NCI-H2107 treated with DMSO at 0.1 percent for 48 hours (cell line): ENCODE results near the gene CD6.
A peak's percentile ranks its signal among the peaks of the same experiment; 100 is the strongest.

Source experiments
- DNase-seq: peaks from one replicate; lab custom pipeline; 2025; ENCODE audit not compliant: unreplicated experiment; lab: John Stamatoyannopoulos, UW

CD6 gene

DNA sequence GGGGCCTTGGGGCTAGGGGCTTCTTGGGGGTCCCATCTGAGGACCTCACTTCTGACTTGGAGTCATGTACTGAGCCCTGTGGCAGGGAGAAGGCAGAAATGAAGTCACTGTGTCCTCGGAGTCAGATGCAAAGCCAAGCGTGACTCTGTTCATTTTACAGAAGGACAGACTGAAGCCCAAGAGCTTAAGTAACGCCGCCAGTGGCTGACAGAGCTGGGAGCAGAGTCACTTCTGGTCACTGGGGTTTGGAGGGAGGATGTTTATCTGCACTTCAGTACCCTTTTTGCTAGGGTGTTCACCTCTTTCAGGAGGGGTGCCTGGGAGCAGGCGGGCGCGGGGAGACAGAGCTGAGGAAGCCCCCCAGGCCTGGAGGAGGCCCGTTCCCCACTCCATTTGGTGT is 10.7 kb downstream of the CD6 start:
- DNase-seq = no peak

DNA sequence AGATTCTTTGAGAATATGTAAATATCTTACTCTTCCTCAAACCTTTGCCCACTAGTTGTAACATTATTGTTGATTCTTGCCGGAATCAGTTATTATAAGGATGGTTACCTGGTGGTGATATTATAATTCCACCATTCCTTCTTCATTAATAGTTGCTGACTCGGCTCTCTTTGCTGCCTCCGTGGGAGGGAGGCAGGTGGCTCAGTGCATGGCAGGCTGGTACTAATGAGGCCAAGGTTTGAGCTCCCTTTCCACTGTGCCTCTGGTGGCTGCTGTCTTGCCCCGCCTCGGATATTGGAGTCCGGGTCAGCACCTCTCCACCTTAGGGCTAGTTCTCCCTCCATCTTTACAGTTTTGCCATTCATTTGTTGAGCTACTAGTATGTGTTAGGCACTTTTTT is 12.7 kb downstream of the CD6 start:
- DNase-seq = no peak

DNA sequence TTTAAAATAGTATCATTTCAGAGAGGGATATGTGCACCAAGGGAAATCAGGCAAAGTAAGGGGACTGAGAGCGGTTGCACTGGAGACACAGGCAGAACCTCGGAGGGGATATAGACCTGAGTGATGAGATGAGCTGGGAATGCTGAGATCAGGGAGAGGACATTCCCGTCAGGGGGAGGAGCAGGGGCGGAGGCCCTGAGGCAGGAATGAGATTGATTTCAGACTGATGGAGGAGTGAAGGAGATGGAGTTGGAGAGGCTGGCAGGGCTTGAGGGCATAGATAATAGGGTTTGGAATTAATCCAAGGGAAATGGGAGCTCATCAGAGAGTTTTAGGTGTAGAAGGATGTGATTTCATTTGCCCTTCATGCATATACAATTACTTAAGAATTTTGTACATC is 13.2 kb downstream of the CD6 start:
- no peak for DNase-seq

DNA sequence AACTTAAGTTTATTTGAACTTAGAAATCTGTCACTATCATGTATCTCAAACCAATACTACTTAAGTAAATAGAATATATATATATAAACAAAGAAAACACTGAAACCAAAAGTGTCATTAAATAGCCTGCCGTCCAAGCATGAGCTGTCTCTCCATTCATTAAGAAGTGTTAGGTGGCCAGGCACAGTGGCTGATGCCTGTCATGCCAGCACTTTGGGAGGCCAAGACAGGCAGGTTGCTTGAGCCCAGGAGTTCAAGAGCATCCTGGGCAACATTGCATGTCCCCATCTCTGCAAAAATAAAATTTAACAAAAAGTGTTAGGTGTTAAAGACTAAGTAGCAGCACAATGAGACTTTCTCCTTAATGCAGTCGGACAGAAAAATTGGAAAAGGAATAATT is 14.0 kb downstream of the CD6 start:
- DNase-seq = no peak

DNA sequence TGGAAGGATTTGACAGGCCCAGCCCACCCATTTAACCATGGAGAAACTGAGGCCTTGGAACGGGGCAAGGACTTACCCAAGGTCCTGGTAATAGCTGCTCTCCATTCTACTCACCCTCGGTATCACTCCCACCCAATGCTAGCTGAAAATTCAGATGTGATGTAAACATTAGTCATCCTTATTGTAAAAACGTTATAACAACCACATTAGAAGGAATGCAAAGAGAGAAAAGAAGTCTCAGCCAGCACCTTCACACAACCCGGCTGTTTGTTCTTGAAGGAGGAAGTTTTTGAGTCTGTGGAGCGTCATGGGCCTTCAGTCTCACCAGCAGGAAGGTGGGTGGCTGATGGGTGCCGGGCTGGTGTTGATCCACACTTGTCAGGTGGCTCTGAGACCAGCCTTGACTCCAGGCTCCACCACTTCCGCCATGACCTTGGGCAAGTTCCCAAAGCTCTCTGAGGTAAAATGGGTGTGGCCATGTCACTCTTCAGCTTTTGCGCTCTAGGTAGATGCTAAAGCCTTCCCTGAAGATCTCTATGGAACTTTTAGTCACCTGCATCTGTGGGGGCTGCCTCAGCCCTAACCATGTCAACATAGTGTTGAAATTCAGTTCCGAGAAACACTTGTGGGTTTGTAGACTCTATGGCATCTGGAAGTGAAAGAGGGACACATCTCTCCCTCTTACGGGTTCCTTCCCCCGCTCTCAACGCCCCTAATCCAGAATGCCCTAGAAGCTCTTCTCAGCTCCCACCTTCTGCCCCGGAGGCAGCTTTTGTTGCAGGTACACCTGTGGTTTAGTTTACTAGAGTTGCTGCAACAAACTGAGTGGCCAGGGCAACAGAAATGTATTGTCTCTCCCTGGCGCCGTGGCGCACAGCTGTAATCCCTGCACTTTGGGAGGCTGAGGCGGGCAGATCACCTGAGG is 14.8 kb downstream of the CD6 start:
- no peak for DNase-seq

DNA sequence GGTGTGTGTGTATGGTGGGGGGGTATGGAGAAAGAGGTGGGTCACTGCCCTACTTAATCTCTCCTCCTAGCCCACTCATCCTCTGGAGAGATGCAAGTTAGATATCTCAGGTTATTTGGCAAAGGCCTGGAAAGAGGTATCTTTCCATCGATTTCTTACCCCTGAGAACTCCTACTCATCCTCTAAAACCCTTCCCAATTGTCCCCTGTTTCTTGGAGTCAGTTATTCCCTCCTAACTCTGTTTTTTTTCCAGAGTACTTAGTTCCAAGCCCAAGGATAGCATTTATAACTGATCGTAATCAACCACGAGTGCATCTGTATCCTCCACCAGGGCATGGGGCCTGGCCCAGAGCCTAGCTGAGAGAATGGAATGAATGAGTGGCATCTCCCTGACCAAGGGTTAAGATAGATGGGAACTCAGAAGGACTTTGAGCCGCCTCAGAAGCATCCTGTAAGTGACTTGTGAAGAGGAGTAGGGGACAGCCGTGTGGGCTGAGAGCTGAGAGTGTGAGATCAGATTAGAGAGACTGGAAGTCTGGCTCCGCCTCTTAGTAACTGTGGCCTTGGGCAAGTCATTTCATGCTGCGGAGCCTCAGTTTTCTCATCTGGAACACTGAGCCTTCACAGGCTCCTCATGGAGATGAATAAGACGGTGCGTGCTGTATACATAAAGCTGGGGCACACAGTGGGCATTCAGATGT is 16.2 kb downstream of the CD6 start:
- no peak for DNase-seq

DNA sequence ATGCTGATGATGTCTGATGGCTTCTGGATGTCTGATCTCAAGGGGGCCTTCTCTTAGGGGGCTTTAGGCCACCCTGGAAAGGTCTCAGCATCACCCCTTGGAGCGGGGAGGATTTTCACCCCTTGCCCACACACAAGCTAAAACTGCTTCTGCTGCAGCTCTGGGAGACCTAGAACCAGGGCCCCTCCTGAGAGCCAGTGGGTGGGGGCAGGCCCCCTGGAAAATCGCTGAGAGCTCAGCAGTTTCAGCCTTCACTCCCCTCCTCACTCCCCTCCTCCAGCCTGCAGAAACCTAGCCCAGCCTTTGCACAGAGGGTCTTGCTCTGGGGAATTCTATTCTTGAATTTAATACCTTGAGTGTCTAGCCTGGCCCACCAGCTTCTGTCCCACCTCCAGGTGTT is 17.2 kb downstream of the CD6 start:
- no peak for DNase-seq

DNA sequence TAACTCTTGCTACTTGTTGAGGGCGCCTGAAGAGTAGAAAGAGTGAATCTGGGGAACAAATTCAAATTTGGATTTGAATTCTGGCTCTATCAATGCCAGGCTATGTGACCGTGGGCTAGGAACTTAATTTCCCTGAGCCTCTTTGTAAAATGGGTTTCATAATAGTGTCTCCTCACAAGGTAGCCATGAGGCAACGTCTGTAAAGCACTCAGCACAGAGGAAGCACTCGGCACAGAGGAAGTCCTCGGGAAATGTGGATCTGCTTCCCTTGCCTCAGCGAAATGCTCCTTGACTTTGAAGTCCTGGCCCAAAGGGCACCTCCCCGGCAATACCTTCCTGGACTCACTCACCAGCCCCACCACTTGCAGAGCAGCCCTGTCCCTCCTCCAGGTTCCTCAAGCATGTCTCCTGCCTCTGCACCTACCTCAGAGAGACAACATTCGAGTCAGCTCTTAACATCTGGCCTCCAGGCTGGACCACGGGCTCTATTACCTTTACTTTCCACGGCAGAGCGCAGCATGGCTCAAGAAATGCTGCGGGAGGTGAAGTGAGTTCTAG is 17.7 kb downstream of the CD6 start:
- DNase-seq = no peak

DNA sequence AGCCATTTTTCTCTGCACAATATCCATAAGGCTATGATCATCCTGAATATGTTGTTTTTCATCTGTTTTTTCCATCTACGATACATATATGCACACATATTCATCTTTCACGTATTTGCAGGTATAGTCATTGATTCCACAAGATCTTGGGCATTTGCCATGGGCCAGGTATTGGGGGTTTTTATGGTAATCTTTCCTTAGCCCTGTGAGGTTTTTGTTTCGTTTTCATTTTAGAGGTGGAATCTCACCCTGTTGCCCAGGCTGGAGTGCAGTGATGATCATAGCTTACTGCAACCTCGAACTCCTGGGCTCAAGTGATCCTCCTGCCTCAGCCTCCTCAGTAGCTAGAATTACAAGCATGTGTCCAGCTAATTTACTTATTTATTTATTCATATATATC is 20.0 kb downstream of the CD6 start:
- no peak for DNase-seq

DNA sequence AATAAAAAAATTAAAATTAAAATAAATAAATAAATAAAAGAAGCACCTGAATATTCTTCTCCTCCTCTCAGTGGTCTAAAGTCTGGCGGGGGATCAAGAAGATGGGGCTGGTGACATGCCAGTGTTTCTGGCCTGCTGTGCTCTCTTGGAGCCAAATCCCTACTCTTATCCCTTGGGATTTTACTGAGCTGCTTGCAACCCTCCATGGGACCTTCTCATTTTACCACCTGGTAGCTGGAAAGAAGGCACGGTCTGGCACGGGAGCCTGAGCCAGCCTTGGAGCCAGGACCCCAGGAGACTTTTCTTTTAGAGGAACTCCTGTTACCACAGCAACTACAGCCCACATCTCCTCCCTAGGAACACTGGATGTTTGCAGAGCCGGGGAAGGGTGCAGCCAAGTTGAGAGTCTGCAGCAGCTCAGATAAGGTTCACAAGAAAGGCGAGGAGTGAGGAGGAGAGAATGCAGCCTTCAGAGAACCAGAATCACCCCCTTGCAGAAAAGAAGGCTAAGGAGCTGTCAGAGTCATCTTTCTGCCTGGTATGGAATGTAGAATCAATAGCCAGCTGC is 21.4 kb downstream of the CD6 start:
- DNase-seq = peak; percentile 76

DNA sequence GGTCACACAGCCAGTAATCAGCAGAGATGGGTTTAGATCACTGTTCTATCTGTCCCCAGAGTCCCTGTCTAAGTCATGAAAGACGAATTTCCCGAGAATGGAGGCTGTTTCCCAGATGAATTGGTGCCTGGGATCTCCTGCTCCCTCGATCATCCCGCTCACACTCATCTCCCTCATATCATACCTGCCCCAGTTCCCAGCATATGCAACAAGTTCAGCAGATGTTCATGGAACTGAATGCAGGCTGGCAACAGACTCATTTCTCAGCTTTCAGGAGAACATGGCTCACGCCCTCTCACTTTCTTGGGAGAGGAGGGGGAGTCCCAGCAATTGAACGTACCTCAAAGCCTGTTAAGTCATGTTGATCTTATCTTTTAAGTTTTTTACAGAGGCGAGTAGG is 22.1 kb downstream of the CD6 start:
- no peak for DNase-seq

DNA sequence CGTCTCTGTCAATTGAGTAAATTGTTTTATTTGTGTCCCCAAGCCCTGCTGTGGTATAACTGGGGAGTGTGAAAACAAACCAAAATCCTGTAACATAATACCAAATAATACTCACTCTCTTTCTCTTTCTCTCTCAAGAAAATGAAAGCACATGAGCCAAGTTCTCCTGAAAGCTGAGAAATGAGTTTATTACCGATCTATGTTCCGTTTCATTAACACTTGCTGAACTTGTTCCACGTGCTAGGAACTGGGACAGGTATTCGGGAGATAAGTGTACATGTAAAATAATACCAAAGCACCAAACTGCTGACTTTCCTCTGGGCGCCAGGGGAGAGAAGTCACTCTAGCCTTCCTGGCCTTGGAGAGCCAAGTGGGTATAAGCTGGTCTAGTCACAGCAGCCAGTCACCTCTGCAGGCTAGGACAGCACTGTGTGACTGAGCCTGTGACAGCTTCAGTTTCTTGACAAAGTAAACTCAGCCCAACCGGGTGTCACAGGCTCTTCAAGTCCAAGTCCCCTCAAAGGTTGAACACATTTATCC is 23.1 kb downstream of the CD6 start:
- DNase-seq = peak; percentile 34

DNA sequence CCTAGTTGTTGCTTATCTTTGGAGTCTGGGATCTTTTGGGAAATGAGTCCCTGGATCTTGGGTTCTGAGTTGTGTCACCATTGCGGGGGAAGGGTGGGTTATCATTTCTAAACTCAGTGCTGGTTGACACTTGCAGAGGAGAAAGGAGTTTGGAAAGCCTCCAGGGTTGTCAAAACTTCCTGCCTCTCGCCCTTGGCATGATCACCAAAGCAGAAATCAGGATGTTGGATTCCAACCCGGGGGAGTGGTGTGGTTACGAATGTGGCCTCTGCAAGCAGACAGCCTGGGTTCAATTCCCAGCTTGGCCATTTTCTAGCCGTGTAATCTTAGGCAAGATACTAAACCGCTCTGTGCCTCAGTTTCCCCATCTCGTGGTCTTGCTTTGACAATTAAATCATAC is 24.3 kb downstream of the CD6 start:
- DNase-seq = no peak

DNA sequence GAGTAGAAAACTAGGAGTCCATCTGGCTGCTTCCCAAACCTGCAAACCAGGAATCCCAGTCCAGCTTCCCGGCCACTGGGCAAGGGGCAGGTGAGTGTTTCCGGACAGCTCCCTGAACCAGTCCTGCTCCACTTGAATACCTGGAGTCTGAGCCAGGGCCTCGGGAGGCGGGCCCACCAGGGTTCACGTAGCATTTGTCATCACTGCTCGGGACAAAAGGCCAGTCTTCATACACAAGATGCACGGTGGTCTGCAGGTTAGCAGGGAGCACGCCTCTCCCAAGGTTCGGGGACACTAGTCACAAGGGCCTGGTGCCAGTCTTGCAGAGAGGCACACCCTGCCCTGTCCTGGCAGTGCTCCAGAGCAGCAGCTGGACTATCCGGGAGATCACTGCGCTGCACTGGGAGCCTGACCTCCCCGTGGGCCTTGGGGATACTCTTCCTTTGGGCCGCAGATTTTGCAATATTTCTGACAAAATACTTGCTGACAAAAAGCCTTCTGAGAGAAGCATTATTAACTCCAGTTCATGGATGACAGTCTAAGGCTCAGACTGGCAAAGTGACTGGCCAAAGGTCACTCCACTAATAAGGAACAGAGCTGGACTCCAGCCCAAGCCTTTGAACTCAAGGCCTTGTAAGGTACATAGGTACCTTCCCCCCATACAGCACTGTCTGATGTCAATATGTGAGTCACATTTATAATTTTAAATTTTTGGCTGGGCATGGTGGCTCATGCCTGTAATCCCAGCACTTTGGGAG is 25.1 kb downstream of the CD6 start:
- no peak for DNase-seq

DNA sequence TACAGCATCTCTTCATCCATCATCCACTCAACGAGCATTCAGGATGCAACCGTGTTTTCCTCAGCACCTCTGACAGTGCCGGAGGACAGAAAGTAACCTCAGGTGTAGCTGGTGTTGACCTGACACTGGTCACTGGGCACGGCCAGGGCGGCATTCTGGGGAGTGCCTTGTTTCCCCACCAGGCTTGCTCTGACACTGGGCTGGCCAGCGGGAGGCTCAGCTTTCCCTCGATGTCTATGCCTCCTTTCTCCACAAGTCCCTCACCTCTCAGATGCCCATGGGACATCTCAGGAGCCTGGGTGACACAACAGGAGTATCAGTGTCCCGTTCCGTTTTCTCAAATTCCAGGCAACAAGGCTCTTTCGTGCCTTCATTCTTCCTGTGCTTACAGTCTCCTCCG is 28.9 kb downstream of the CD6 start:
- DNase-seq = no peak

DNA sequence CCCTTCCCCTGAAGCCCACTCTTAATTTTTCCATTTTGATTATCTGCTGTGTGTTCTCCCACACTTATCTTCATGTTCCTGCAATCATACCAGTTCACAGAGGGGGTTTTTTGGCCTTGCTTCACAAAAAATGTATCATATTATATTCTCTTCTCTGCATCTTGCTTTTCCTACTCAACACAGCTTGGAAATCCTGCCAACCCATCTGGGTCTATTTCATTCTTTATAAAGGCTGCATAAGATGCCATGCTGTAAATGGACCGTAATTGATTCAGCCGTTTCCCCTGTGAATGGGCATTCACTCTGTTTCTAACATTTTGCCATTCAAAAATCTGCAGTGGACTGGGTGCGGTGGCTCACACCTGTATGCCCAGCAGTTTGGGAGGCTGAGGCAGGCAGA is 30.5 kb downstream of the CD6 start:
- no peak for DNase-seq

DNA sequence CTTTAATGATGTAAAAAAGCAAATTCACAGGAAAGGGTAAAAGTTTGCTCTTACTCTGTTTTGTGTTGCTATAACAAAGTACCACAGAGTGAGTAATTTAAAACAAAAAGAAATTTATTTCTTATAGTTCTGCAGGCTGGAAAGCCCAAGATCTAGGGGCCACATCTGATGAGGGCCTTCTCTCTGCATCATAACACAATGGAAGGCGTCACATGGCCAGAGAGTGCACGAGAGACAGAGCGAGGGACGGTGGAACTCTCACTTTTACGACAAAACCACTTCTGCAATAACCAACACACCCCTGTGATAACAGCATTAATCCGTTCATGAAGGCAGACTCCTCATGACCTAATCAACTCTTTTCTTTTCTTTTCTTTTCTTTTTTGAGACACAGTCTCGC is 31.1 kb downstream of the CD6 start:
- no peak for DNase-seq

DNA sequence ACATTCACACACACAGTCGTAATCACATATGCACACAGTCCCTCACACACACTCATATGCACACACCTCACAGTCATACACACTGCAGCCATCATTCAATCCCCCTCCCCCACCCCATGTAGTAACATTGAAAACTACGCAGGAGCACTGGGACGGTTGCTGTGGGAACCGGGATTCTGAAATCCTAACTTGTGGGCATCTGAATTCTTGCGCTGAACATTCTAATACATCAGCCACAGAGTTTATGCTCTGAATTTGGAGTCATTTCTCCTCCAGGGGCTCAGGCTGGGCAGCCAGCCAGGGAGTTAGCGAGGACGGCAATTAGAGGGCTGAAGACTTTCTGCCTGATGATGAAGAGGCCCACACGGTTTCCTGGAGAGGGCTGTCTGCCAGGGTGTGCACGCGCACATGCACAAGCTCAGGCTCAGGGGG is 32.7 kb downstream of the CD6 start:
- peak; percentile 15 for DNase-seq

DNA sequence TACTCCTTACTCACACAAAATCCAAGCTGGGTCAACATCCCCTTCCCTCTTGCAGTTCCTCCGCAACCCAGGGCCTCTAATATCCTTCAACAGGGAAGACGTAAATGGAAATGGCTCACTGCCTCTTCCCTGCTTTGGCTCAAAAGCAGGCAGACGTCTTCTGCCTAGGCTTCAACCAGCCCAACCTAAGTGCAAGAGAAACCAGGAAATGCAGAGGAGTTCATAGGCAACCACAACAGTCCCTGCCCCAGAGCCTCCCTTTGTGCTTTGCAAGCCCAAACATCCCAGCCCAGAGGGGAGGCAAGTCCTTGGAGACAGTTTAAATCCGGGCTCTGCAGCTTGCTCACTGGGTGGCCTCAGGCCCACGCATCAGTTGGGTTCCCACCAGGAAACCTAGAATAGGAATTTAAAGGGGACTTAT is 33.3 kb downstream of the CD6 start:
- peak; percentile 9 for DNase-seq

DNA sequence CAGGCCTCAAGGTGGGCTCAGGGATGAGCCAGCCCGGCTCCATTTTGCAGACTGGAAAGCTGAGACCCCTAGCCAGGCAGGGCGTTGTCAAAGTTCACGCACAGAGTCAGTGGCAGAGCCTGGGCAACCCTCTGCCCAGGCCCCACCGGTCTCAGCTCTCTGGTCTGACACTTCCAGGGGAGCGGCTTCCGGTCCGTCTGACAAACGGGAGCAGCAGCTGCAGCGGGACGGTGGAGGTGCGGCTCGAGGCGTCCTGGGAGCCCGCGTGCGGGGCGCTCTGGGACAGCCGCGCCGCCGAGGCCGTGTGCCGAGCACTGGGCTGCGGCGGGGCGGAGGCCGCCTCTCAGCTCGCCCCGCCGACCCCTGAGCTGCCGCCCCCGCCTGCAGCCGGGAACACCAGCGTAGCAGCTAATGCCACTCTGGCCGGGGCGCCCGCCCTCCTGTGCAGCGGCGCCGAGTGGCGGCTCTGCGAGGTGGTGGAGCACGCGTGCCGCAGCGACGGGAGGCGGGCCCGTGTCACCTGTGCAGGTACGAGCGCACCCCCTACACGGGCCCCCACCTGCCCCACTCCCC is 36.0 kb downstream of the CD6 start:
- no peak for DNase-seq
